ENCODE data around the gene ATG16L1. TPM values are rescaled to one million over a fixed set of nuclear protein-coding genes. Genes with fewer than 3 reads are reported as not detected.

Gene ATG16L1
- total RNA-seq, 1 experiment from 2014 or later, result 42.0 TPM

- H3K36me3 Mint-ChIP-seq (ENCODE audit: insufficient read depth in 1 of 3, low read depth in 3 of 3), result no peaks in the 10 kb centered on the region
Observed at GRCh38 chr2:233307565-233307964, 56.1 kb downstream of the ATG16L1 start, which contains the start of gene SAG. SAG (plus strand) TSS chr2:233307816; CDS start chr2:233309190, 1,374 bp downstream.

More at GRCh38 chr2:233307565-233307964, 56.1 kb downstream of the ATG16L1 start, which contains the start of gene SAG:
- no peak within 1 kb of the TSS for H3K56ac ChIP-seq (ENCODE audit: insufficient read length, low read depth, low read length)
- H2BK15ac ChIP-seq (ENCODE audit: low read depth, low read length), result no peak within 1 kb of the TSS
- H2BK12ac ChIP-seq (ENCODE audit: insufficient read length, low read depth, low read length), result no peak within 1 kb of the TSS
- no peak within 1 kb of the TSS for H2BK5ac ChIP-seq (ENCODE audit: insufficient read length, low read length)
- H4K8ac ChIP-seq (replicated peaks; ENCODE audit: insufficient read length, low read depth, low read length), result no peak within 1 kb of the TSS
- no peak within 1 kb of the TSS for H3K4me2 ChIP-seq (ENCODE audit: insufficient read depth, insufficient read length, low read length)
- H3K18ac ChIP-seq (ENCODE audit: insufficient read length, low read depth, low read length), result no peak within 1 kb of the TSS
- H4K20me1 ChIP-seq (ENCODE audit: control insufficient read depth, insufficient read depth, insufficient read length), result no peaks in the 10 kb centered on the region
- no peaks in the 10 kb centered on the region for H3K4me1 ChIP-seq (ENCODE audit: insufficient read depth, low read length)
- no peaks in the 10 kb centered on the region for H3K79me2 ChIP-seq (ENCODE audit: insufficient read depth, low read length)
- H4K91ac ChIP-seq (ENCODE audit: insufficient read length, low read depth, low read length), result no peak within 1 kb of the TSS
- no peak within 1 kb of the TSS for H2AFZ ChIP-seq (ENCODE audit: low read length)
- no peak within 1 kb of the TSS for H3K23ac ChIP-seq (ENCODE audit: insufficient read length, low read depth, low read length)
- 0 out of 4 replicates have a peak, but pooled peaks cover 0 to 3% of the 10 kb centered on the region in 2 experiments for H3K4me1 Mint-ChIP-seq
- no peak within 1 kb of the TSS for H3K4me3 Mint-ChIP-seq
- no peak within 1 kb of the TSS for H2BK20ac ChIP-seq (ENCODE audit: low read depth, low read length, poor library complexity, severe bottlenecking)
- no peak within 1 kb of the TSS for H3K9ac ChIP-seq (ENCODE audit: extremely low read depth, insufficient read length, low read length)
- no peaks in the 10 kb centered on the region for H3K79me1 ChIP-seq (ENCODE audit: insufficient read depth, low read depth, low read length, poor library complexity, severe bottlenecking)
- no peak for DNase-seq
- TF ChIP-seq CTCF (conservative IDR thresholded peaks at IDR 0.05), result peak; percentile 25; the same call in 1 of the 3 replicates
- no peaks in the 10 kb centered on the region; a peak in 1 of 5 replicates for H3K9me3 Mint-ChIP-seq
- no peaks in the 10 kb centered on the region for H3K27me3 ChIP-seq (ENCODE audit: insufficient read depth, low read length)
- H3K4ac ChIP-seq (ENCODE audit: low read depth, low read length), result no peak within 1 kb of the TSS
- no peaks in the 10 kb centered on the region for H3K23me2 ChIP-seq (ENCODE audit: insufficient read length, low read depth, low read length, poor library complexity, severe bottlenecking)
- H3T11ph ChIP-seq (ENCODE audit: low read length), result no peak within 1 kb of the TSS
- H3K14ac ChIP-seq (ENCODE audit: insufficient read depth, low read length), result no peak within 1 kb of the TSS
- WGBS (ENCODE audit: extremely low coverage, insufficient read length, low lambda C conversion rate), result no CpG with 5 or more reads among the region's 7 CpGs
- no peak within 1 kb of the TSS for H2BK120ac ChIP-seq (ENCODE audit: low read depth, low read length, poor library complexity, severe bottlenecking)
- no peak within 1 kb of the TSS for H2AK5ac ChIP-seq (ENCODE audit: insufficient read length, low read length)
- H3K27me3 Mint-ChIP-seq (ENCODE audit: low read depth), result peaks cover 16% of the 10 kb centered on the region
- H3K9me3 ChIP-seq (ENCODE audit: control insufficient read depth, low read depth, low read length), result no peaks in the 10 kb centered on the region
- H3K27ac Mint-ChIP-seq, result peak within 1 kb of the TSS in 1 of 3 experiments; percentile 93; a peak in 3 of 7 replicates
- no peak within 1 kb of the TSS for H4K5ac ChIP-seq (ENCODE audit: insufficient read length, low read depth, low read length)
- H3K27ac ChIP-seq (ENCODE audit: insufficient read length, low read depth, low read length), result no peak within 1 kb of the TSS

All from H9 (cell line).